HG02852 (cell line): ENCODE results near the gene IL1RAPL2.

ENCODE experiments used
- ATAC-seq: cut with Tn5 transposase; IDR thresholded peaks from one replicate; pipeline ENCODE4 v1.9.1; 2021; ENCODE audit warnings: mild to moderate bottlenecking, moderate library complexity; ENCODE audit not compliant: unreplicated experiment

Gene IL1RAPL2

DNA sequence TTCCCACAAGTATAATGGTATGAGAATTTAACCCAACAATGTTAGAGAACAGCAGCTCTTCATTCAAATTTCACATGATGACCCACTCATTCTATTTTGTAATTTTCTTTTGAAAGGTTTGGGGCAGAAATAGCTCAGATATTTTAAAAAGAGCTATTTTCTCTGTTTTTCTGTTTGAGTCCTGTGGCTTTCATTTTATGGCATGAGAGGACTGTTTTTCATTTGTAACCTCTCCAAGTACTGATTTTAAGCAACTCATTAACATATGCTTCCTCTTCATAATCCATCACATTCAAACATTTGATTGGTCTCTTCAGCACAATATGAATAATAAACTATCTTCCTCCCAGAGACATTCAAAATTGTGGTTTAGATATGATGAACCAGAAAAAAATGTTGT lies 783.5 kb downstream of the IL1RAPL2 start:
- ATAC-seq: no peak

DNA sequence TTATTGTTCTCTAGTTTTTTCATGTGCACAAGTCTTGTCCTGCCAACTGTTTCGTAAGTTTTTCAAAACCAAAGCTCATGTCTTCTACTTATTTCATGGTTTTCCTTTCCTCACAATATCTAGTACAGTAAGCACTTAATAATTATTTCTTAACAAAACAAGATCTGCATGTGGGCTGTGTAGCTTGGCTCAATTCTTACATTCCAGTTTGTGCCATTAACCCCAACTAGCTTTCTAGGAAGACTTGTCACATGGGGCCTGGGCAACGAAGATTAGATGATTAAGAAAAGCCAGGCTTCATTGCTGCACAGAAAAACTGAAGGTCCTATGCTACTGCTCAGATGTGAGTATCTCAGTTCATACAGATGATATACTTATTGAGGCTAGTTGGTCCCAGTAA lies 809.8 kb downstream of the IL1RAPL2 start:
- no peak for ATAC-seq

DNA sequence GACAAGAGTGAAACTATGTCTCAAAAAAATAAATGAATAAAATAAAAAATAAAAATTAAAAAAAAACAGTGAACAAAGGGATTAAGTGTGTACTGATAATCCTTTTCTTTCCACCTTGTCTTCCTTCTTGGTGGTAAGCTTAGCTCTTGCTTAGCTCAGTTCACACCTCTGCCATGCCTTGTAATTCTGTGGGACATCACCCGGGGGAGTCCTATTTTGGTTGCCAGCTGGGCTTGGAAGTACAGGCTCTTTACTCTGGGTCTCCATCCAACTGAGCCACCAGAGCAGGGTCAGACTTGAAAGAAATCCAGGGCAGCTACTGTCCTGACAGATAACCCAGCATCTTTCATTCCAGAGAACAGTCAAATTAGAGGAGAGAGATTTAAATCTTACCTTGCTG lies 858.7 kb downstream of the IL1RAPL2 start:
- ATAC-seq: no peak

DNA sequence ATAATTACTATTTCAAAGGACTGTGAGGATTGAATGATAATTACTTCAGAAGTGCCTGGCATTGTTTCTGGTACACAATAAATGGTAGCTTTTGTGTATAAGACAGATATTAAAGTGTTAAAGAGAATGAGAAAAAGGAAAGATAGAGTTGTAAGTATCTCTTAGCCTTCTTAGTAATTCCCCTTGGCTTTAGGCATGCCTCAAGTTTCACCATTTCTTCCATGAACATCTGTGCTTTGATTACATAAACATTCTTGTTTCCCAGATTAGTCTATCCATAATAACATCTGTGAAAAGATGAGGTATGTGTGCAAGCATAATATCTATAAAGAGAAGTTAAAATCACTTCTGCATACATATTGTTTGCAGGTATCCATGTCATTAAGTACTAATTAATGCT lies 885.4 kb downstream of the IL1RAPL2 start:
- no peak for ATAC-seq

DNA sequence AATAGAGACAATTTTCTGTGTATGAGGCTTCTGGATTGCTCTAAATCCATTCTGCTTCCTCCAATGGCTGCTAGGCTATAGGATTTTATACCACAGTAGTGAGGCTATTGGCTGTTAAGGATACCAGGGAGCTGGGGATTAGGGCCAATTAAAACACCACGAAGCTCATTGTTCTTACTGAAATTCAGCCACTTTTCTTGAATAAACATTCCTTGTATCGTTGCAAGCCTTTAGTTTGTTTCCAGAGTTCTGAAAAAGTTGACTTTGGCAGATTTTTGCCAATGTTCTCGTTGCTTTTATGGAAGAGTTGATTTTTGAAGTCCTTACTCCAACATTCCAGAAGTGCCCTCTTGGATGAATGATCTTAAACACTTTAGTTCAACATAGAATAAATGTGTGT lies 892.8 kb downstream of the IL1RAPL2 start:
- no peak for ATAC-seq

DNA sequence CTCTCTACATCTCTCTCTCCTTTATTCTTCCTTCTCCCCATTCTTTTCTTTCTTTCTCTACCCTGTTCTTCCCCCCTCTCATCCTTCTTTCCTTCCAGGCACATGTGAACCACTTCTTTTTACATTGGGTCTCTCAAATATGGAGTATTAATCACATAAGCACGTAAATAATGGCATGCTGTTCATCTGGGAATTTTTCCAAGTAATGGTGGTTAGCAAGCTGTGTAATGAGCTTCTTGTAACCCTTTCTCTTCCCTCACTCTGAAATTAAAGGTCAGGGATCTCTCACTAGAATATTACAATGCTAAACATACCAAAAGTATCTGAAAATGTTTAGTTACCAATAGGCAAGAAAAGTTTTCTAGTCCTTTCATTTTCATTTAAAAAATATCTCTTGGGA lies 894.4 kb downstream of the IL1RAPL2 start:
- ATAC-seq: no peak

DNA sequence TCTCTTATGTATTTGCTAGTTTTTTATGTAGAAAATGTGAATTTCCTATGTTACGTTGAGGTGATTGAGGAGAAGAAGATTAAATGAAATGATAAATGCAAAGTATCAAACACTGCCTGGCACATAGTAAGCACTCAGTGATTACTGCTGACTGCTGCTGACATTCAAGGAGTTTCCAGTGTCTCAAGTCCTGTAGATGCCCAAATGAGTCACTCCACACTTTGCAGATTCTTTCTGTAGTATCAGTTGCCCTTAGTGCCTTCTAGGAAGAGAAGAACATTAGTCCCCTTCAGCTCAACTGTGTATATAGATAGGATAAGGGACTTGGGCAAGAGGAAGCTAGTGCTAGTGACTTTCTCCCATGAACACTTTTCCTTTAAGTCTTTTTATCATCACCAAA lies 895.0 kb downstream of the IL1RAPL2 start:
- ATAC-seq: no peak

DNA sequence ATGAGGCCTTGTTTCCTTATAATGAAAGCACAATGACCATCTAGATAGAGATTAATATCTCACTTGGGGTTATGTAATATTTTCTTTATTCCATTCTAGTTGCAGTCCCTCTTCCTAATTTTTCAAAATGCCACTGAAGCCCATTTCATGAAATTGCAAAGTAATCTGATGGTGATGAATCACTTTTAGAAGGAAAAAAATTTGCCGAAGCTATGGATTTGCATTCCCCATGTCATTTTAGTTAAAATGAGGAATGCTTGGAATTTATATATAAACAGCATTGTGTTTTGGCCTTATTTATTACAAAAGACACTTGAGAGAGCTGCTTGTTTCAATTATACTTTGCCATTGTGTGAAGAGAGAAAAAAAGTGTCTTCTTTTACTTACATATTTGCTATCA lies 896.2 kb downstream of the IL1RAPL2 start:
- ATAC-seq: no peak

DNA sequence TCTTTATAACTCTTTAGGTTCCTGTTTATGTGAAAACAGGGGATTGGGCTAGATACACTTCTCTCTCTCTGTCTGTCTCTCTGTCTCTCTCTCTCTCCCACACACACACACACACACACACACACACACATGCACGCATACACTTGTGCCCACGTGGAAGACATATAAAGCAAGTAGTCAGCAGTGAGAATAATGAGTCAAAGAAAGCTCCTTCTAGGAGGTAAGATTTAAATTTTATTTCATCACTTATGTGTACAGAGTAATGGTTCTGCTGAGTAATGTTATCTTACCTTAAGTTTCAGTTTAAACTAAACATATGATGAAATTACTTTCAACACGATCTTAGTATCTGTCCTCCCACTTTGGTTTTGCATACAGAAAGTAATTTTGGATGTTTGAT lies 897.5 kb downstream of the IL1RAPL2 start:
- ATAC-seq: no peak

DNA sequence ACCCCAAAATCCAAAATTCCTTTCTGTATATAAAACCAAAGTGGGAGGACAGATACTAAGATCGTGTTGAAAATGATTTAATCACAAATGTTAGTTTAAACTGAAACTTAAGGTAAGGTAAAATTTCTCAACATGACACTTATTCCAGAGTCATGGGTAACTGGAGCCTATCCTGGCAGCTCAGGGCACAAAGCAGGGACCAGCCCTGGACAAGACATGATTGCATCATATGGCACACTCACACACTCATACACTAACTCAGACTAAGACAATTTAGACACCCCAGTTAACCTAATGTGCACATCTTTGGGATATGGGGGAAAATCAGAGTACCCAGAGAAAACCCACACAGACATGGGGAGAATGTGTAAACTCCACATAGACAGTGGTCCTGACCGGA lies 898.6 kb downstream of the IL1RAPL2 start:
- ATAC-seq: no peak

DNA sequence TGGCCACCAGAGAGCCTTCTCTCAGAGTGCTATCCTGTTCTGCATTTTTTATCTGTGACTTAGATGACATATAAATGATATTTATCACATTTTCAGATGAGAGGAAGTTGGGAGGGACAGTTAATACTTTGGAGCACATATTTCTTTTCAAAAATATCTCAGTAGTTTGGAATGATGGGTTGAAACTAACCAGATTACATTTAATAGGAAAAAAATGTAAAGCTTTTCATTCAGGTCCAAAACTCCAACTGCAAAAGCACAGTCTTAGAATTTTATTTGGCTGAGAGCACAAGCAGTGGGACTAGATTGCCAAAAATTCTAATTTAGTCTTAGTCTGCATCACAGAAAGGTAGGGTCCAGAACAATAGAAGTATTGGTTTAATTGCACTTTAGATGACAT lies 902.7 kb downstream of the IL1RAPL2 start:
- ATAC-seq: no peak

DNA sequence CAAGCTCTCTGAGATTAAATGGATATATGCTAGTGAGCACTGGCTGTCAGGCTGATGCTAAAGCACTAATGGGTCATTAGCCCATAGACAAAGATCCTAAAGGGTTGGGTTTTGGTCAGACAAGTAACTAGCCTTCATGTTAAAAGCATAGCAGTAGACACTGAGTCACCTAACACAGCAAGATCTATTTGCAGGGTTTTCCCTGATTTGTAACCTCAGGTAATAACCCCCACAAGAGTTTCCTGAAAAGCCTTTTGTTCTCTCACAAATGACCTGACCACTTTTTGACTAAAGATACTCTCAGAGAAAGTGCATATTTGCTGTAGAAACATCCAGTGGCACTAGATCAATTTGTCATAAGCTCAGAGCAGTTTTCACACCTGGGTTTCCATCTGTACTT lies 905.6 kb downstream of the IL1RAPL2 start:
- no peak for ATAC-seq

DNA sequence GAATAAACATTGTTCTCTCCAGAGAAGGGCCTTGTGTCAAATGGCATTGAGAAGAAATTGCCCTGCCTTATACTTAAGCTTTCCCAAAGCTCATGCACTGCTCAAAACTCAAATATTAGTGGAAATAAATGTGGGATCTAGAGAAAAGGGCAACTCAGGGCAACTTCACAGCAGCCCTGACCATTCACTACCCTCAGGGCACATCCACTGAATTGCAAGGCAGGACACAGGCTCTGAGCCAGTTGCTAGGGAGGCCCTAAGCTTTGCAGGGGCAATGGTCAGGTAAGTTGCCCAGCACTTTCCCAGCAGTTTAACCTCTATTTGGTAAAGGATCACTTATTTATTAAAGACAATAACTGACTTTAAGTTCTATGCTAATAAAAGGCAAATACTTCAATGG lies 909.8 kb downstream of the IL1RAPL2 start:
- ATAC-seq: no peak

DNA sequence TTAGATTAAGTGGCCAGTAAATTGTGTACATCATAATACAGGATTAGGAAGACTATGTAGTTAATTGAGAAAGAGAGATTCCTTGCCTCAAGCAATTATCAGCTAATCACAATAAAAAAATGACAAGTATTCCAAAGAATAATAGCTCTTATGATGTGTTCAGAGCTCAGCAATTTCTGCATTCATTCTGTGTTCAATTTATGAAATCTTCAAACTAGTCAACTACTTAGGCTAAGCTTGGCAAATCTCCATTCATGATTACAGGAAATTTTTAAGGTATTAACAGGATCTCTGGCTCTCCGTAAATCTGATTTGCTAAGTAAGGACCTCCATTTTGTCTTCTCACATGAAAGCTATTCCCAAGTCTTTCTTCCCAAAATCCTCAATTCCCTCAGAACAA lies 911.4 kb downstream of the IL1RAPL2 start:
- ATAC-seq: no peak

DNA sequence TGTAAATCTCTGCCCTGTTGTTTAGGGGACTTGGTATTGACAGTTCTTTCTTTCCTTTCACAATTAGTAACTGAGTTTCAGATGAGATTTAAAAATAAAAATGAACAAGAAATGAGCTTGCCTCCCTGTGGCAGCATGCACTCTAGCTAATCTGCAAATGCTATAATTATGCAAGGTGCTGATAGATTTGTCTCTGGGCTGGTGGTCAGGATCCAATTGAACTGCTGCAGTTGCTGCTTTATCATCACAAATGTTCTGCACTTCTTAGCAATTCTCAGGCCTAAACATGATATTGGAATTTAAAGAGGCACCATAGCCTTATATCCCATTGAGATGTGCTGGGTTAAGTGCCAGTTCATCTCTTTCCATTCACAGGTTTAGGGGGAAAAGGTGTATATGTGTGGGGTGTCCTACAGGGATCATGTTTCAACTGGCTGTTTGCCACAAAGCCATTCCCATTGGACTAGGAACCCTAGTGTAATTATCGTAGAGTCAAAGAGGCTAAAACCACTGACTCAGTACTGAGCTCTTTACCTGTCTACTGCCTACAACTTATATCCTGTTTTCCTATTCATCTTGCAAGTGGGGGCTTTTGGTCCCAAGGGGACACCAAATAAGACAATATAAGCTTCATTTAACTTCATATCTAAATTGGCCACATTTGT lies 914.8 kb downstream of the IL1RAPL2 start:
- ATAC-seq: no peak

DNA sequence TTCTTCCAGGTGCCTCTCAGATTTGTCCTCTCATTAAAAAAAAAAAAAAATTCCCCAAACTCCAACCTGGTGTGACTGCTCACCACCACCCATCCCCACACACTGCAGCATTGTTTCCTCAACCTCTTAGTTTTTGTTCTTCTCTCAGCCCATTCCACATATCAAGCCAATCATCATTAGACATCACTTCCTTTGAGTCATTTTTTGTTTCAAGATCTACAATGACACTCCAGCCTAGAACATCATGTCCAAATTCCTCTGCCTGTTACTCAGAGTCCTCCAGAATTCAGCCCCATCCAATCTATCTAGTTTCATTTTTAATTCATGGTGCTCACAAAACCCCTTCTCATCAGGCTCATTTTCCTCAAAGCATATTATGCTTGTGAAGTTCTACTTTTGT lies 917.0 kb downstream of the IL1RAPL2 start:
- no peak for ATAC-seq

DNA sequence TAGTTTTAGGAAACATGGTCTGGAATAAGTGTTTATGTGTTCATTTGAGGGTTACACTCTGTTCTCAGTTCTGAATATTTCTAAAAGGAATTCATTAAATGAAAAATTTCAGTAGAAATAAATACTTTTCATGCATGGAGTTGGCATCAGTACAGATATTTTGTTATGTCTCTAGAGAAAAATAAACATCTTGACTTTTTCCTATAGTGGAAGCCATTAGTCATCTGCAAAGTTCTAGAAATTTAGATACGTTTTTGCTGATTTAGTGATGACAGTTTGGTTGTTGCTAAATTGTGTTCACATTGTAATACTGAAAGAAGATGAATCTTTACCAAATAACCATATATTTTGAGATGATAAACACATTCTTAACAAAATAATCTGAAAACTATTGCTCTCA lies 922.7 kb downstream of the IL1RAPL2 start:
- ATAC-seq: no peak

DNA sequence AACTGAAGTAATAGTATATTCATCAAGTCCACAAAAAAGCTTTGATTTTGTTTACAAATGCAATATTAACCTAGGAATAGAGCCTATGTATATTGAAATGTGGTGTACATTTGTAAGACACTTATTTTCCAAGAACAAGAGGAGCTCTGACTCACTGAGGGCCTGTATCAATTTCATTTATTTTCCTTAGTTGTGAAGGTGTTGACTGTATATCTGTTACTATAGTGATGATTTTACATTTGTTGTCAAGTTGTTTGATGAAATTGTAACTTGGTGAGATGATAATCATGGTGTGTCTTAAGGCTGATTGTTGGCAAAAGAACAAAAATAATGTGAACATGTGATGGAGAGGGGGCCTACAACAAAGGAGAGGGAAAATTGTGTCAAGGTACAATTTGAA lies 929.4 kb downstream of the IL1RAPL2 start:
- no peak for ATAC-seq

DNA sequence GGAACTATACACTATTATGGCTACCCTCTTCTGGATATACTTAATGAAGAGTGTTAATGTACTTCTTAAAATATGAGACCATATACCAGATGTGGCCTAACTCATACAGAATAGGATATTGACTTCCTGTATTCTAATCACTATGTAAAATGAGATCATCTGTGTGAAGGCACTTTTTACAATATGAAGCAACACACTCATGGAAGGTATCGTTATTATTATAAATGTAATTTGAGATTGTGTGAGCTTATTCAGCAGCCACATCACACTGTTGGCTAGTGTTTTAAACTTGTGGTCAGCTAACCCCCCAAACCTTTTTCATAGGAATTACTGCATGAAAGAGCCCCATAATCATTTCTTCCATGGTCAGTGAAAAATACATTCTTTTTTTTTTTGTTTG lies 936.3 kb downstream of the IL1RAPL2 start:
- ATAC-seq: no peak

DNA sequence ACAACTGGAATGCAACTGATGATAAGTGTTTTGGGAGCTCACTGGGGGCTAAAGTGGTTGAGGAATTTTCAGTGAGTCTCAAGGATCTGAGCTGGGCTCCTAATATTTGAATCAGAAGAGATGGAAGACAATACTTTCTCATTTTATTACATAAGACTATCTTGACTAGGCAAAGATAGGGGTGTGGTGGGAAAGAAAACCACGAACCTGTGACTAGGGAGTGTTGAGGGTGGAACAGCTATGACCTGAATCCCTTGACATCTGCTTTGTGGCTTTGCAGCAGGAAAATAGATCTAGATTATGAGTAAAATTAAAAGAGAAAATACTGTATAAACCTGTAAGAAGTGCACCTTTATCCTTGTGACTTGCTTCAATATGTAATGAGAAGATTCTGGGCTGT lies 949.6 kb downstream of the IL1RAPL2 start:
- ATAC-seq: no peak

DNA sequence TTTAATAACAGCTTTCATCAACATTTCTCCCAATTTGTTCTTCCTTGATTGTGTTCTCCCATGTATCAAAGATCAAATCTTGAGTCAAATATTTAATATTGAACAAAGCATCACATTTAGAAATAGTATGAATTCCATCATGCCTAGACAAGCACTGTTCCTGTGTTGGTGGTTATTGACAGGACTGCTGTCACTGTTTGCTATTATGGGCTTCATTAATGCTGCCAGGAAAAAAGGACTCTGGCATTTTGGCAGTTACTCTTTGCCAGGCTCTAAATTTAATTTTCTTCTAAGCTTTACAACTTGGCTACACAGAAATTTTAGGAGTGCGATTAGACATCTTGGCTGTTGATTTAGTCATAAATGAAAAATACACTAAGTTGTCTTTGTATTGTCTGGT lies 960.4 kb downstream of the IL1RAPL2 start:
- ATAC-seq: no peak

DNA sequence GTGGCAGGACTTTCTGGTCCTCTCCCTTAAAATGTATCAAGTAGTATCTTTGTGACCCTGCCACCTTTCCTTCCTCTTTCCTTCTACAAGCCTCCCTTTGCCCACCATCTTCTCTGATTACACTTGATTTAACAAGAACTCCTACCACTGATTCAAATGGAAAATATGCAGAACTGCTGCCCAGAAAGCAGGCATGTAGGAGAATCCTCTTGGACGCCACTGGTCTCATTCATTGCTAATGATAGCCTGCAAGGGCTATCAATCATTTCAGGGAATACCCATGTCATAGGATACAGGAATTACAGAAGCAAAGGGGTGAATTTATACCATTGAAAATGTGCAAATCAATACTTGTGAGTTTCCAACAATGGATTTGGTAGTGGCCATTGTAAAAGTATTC lies 961.8 kb downstream of the IL1RAPL2 start:
- ATAC-seq: no peak

DNA sequence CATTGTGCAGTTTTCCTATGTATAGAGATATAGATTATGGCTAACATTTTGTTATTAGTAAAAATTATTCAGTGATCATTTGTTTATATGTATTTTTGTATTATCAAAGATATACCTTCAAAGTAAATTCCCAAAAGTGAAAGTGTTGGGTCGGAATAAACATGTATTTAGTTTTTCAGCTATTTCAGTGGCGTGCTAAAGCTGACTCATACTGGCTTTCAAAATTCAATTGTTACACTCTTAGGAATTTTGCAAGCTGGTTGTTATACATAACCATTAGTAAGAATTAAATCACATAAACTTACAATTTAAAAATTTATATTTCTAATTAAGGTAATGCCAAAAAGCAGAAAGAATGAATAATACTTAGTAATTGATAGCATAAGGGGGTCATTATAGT lies 968.0 kb downstream of the IL1RAPL2 start:
- no peak for ATAC-seq

DNA sequence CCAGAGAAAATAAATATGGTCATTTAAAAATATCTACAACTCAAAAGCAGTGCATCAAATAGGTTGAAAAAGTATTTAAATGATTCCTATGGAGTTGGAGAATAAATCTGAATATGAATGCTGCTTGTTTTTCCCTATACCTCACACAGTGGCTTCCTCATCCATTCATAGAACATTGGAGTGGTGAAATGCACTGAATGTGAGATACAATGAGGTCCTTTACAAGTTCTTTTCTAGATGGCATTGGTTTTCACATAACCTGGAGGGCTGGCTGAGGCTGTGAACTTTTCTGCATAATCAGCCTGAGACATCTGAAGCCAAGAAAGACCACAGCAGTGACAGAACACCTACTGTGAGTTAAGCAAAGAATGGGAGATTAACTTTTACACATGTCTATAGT lies 977.3 kb downstream of the IL1RAPL2 start:
- ATAC-seq: no peak
